GM18867 (cell line): ENCODE data around the gene STUM.

Experiments used
- ATAC-seq: cut with Tn5 transposase; IDR thresholded peaks from one replicate; pipeline ENCODE4 v1.9.1; 2021; ENCODE audit warnings: mild to moderate bottlenecking, moderate library complexity; ENCODE audit not compliant: unreplicated experiment

STUM gene

DNA sequence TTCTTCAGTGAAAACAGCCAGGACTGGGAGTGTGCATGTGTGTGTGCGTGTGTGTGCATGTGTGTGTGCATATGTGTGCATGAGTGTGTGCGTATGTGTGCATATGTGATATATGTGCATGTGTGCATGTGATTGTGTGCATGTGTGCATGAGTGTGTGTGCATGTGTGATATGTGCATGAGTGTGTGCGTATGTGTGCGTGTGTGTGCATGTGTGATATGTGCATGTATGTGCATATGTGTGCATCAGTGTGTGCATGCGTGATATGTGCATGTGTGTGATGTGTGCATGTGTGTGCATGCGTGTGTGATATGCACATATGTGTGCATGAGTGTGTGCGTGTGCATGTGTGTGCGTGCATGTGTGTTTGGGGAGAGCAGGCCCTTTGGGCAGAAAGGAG, 100.7 kb downstream of the STUM start:
- no peak for ATAC-seq

DNA sequence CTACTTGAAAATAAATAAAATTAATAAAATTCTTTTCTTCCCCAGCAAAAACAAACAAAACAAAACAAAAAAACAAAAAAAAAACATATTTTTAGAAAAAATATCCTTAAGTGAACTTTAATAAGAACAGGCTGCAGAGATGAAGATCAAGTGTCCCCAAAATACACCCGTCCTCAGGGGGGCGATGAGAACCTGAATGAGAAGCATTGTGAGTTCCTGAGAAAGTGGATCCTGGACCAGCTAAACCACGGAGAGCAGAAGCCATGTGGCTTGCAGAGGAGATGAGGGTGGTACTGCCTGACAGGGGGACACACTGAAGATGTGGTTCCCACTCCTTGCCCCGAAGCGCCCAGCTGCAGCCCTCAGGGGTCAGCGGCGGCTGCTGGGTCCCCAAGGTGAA, 101.2 kb downstream of the STUM start:
- no peak for ATAC-seq

DNA sequence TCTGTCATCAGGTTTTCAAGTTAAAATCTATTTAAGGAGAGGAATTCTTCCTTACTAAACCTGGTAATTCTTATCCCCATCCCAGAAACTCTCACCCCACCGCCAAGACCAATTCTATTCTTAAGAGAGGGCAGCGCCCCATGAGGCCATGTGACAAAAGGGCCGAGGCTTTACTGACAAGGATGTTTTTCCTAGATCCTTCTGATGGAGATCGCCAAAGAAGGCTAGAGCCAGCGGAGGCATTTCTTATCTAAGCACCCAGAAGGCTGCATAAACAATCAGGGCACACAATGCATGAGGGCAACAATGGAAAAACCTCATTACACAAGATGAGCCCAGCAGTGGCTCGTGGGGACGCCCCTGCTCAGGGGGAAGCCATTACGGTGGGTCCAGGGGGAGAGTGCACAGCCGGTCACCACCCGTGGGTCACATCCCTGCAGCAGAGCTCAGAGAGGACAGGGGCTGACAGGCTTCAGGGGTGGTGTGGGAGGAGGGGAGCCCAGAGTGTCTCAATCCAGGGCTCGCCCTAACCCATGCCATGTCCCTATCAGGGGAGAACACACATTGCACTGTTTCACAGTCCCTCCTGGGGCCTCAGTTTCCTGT, 101.8 kb downstream of the STUM start:
- ATAC-seq: no peak

DNA sequence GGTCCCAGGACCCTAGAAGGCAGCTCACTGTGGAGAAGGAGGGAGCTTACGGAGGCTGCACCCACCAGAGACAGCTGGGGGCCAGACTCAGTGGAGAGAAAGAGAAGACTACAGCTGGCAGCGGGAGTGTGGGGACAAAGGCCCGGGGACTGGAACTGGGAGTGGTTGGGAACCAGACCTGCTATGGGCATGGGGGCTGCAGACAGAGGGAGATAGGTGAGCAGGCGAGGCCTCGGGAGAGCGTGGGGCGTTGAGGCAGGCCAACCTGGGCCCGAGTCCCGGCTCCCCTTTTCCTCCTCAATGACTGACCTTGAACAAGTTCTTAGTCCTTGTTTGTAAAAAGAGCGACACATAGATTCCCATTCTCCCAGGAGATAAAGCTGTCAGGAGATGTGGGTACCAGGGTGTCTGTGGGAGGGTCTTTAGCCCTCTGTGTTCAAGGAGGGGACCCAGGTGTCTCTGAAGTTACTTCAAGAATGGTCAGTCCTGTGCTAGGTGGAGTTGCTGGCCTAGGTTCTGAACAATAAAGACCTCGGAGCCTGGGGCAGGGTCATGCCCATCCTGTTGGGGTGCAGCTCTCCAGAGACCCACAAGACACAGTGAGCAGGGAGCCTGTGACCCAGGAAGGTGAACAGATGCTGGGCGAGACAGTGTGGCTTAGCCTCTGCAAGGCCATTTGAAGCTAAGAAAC, 102.6 kb downstream of the STUM start:
- no peak for ATAC-seq

DNA sequence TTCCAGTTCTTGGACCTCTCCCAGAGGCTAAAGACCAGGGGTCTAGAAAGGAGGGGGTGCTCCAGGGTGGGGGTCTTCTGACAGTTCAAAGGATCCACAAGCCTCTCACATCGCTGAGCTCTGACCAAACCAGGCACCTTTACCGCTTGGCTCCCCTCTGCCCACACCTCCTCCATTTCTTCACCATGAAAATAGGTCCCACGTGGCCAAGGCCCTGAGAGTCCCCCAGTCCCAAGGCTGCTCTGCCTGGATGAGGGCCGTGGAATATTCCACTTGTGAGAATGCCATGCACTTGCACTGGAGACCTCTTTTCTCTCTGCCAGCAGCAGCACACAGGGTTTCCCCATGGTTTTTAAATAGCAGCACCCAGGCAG, 103.2 kb downstream of the STUM start:
- ATAC-seq: no peak

DNA sequence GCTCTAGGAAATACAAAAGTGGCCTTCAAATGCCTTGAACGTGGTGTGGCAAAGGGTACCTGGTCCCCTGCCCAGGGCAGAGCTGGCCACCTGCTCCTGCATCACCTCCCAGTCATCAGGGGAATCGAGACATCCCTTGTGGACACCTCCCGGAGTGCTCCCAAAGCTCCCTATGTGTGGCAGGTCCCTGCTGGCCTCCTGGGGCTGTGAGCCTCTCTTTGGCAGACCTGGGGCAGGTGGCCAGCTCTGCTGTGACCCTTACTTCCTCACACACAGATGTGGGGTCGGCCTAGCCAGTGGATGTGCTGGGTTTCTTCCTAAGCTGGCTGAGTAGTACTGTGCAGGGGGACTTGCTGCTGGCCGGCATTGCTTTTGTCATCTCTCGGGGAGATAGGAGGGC, 104.0 kb downstream of the STUM start:
- ATAC-seq: no peak

DNA sequence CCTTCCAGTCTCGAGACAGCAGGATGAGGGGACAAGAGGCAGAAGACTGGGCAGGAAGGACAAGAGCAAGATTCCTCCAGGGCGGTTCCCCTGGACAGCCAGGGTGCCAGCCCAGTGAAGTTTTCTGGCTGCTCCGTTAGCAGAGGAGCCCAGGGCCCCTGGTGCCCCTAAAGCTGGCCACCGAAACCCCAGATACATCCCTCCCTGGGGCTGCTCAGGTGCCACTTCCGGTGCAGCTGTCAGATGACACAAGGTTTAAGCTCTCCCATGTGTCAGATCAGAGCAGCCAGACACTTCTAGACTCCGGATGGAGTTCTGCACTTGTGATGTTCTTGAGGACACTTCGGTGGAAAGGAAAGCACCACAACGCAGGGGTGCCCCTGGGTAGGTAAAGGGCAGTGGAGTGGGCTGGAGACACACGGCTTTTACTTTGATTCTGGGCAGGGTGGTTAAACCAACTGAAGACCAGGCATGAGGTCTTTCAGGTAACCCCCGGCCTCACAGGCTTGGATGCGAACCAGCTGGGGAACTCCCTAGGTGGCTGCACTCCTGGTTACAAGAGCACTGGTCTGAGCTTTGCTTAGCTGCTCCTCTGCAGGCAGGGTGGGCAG, 104.9 kb downstream of the STUM start:
- ATAC-seq: peak; percentile 85

DNA sequence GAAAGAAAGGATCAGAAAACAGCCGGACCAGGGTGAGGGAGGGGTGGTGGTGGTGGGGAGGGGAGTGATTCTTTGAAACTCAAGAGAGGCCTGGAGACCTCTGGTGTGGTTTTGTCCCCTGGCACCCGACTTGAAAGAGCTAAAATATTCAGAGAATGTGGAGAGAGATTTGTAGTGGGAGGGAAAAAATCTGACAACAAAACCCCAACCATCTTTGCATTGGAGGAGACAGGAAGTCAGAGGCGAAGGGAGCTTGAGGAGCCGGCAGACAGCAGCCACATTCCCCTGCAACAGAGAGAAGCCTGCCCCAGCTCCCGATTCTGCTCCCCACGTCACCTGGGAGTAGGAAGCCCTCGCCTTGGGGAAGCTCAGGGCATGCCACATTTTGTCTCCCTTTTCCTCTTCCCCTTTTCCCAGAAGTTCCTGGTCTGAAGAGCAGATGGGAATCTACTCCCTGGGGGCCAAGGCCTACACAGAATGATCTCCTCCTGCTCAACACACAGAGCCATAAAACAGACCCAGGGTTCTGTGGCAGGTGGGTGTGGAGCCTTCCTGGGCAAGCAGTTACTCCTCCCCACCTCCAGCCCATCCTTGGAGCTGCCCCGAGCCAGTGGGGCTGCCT, 105.6 kb downstream of the STUM start:
- no peak for ATAC-seq

DNA sequence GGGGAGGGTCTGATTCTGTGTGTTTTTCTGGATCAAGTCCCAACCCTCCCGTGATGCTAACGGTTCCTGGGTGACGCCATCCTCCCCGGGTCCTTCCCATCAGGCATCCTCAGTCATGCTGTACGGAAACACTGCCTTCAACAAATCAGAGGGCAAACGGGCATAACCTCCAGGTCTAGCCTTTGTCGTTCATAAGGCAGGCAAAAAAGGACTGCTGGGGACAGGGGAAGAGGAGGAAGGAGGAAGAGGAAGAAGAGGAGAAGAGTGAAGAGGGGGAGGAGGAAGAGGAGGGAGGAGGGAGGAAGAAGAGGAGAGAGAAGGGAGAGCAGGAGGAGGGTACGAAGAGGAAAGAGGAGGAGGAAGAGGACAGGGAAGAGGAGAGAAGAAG, 106.1 kb downstream of the STUM start:
- ATAC-seq: no peak

DNA sequence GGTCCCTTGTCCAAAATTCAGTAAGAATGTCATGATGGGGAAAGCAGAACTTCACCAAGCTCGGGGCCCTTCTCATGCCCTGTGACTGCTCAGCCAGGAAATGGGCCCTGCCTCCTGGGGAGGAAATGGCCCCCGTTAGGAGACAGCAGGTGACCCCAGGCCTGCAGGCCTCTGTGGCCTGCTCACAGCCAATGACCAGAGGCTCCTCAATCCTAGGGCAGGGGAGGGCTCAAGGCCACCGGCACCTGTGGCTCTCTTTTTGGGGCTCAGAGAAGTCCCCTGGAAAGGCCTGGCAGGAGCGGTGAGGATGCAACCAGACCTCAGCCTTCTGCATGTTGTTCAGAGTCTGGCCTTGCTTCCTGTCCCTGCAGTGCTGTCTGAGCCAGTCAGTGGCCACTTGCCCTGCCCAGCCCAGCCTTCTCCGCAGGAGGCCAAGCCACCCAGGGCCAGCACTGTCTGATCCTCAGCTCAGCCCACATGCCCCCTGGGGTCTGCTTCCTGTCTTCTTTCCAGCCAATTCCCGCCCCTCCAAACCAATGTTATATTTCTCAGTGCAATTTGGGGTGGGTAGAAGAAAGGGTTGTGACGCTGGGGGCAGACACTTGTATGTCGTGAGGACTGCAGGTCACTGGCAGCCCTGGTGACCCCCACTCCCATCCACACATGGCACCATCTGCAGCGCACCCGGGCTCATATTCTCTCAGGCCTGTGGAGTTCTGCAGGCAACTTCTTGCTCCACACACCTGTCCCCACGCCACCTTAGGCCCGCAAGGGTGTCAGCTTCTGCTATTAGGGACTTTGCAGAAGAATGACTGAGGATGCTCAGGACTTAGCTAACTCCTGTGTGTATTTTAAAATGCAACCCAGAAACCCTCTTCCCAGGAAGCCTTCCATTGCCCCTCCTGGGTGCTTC, 106.9 kb downstream of the STUM start:
- no peak for ATAC-seq

DNA sequence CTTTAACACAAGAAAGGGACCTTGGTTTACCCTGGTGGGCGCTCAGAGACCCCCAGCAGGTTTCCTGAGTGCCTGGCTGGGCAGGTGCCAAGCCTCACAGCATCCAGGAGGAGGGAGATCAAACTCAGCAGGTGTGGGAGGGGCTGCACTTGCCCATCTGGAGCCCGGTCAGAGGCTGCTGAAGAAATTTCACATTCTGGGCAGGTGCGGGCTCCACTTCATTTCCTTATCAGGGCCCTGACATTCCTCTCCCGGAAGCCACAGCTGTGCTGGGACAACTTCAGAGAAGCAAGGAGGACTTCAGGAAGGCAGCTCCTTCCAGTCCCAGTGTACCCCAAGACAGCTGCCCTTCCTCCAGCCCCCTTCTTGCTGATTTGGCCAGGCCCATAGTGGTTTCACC, 107.6 kb downstream of the STUM start:
- no peak for ATAC-seq

DNA sequence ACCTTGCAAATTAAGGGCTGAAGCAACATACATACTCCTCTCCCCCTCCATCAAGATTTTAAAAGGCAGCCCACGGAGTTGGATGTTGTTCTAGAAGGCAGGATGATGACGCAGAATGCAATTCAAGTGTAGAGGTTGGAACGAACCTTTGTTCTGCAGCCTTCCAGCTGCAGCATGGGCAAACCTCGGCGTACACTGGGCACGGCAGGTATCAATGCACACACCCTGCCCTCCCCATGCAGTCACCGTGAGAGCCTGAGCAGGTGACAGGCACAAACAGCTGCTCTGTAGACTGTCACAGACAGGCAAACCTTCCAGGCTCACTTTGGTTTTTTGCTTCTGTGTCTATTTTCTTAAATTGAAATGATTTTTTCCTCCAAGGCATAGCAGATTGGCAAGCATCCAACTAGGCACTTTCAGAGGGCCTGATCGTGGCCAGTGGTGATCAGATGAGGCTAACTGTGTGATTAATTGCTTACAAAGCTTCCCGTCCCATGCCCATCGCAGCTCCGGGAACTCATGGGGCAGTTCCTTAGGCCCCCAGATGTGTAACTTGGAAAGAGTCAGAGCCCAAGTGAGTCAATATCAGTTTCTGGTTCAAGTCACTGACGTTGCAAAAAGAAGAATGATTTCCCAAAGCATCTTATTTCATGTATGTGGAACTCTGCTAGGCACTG, 108.2 kb downstream of the STUM start:
- ATAC-seq: no peak

DNA sequence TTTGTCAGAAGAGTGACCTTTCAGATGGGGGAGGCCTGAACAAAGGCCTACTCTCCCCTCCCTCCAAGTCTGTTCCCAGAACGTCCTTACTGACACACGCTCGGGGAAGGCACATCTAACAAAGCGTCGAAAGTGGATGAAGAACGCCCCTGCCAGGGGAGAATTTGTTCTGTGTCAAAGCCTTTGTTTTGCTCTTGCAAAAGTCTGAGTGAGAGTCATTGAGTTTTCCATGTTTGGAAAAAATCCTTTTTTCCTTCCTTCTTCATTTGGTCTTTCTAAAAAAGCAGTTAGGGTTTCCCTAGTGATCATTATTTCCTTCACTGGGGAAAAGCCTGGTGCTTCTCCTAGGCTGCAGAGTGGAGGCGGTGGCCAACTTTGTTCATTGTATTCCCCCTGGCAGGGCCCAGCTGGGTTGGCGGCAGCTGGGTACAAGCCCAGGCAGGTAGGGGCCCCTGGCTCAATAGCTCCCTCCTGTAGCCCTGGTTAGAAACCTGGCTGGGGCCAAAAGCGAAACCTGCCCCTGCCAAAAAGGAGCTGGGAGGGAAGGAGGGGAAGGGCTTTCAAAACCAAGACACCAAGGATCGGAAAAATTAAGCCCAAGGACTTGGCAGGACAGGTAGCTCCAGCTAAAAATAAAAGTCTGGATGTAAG, 109.5 kb downstream of the STUM start:
- ATAC-seq: no peak

DNA sequence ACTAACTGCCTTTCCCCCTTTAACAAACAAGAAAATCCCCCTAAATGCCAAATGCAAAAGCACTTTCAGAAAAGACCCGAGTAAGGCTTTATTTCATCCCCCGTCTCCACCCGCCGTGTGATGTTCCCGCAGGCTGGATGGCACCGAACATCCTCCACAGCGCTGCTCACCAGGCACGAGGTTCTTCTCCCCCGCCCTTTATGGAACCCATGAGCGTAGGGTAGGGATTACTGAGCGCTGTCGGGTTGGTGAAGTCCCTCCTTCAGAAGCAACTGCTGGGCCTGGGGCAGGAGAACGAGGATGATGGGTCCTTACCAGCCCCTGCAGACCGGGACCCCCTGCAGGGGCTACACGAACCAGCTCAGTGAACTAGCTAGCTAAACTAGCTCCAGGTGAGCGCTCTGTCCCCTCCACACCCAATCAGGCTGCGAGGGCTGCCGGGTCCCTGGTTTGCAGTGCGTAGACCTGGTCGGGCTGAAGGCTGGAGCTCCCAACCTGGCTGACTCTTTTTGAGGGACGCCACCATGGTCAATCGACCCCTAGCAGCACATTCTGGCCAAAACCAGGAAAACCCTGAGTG, 110.1 kb downstream of the STUM start:
- ATAC-seq: no peak
